NB4 (cell line): ENCODE results near the gene KATNB1.

Source experiments
- CTCF ChIP-seq: IDR thresholded peaks from one replicate; pipeline ENCODE4 v1.5.1; 2012; ENCODE audit warnings: low read depth, low read length
- MAX ChIP-seq: IDR thresholded peaks from 2 replicates; pipeline ENCODE4 v1.6.1; 2011; ENCODE audit warnings: low read depth, low read length
- MYC ChIP-seq: IDR thresholded peaks from 2 replicates; pipeline ENCODE4 v1.6.1; 2011; ENCODE audit warnings: low read depth, low read length
- POLR2A ChIP-seq: IDR thresholded peaks from 2 replicates; pipeline ENCODE4 v1.6.1; 2011; ENCODE audit warnings: mild to moderate bottlenecking; ENCODE audit not compliant: insufficient read length; ENCODE audit errors: extremely low read depth

GRCh38 chr16:57725976-57726375, 9.6 kb upstream of the KATNB1 start:
- no peak for TF ChIP-seq CTCF
- no peak for TF ChIP-seq POLR2A
- TF ChIP-seq MAX, result no peak
- no peak for TF ChIP-seq MYC
